GM21447 (cell line): ENCODE results near the gene KRTAP5-5.
"Not testable (repeated sequence)": the region's sequence is repeated elsewhere in the genome, so short reads cannot be mapped to it uniquely, and the experiment has no call there.

Experiments used
- ATAC-seq: cut with Tn5 transposase; IDR thresholded peaks from one replicate; pipeline ENCODE4 v1.9.1; 2021; ENCODE audit not compliant: unreplicated experiment

The KRTAP5-5 gene

GRCh38 chr11:1640076-1640946 lies 10.7 kb downstream of the KRTAP5-5 start:
- no peak for ATAC-seq

- no peak for ATAC-seq
These were observed 11.5 kb downstream of the KRTAP5-5 start for GRCh38 chr11:1641096-1641495.

- no peak for ATAC-seq
These were observed 12.9 kb downstream of the KRTAP5-5 start for GRCh38 chr11:1642288-1643145.

GRCh38 chr11:1643146-1643690 lies 13.6 kb downstream of the KRTAP5-5 start:
- ATAC-seq = no peak

GRCh38 chr11:1644601-1645356 lies 15.2 kb downstream of the KRTAP5-5 start:
- no peak for ATAC-seq

- no peak for ATAC-seq
These were observed 15.8 kb downstream of the KRTAP5-5 start for GRCh38 chr11:1645357-1645821.

- ATAC-seq = not testable (repeated sequence)
These were observed 17.0 kb downstream of the KRTAP5-5 start for GRCh38 chr11:1646540-1646939.

GRCh38 chr11:1647901-1648652 lies 18.5 kb downstream of the KRTAP5-5 start:
- no peak for ATAC-seq

- no peak for ATAC-seq
These were observed 19.3 kb downstream of the KRTAP5-5 start for GRCh38 chr11:1648653-1649420.

- no peak for ATAC-seq
These were observed 20.7 kb downstream of the KRTAP5-5 start for GRCh38 chr11:1650034-1650917.

- no peak for ATAC-seq
These were observed 21.3 kb downstream of the KRTAP5-5 start for GRCh38 chr11:1650918-1651262.

GRCh38 chr11:1651411-1651980 lies 21.9 kb downstream of the KRTAP5-5 start:
- ATAC-seq = no peak

GRCh38 chr11:1652026-1652425 lies 22.5 kb downstream of the KRTAP5-5 start:
- ATAC-seq = no peak

- no peak for ATAC-seq
These were observed 22.8 kb downstream of the KRTAP5-5 start for GRCh38 chr11:1652442-1652770.

- ATAC-seq = no peak
These were observed 23.4 kb downstream of the KRTAP5-5 start for GRCh38 chr11:1652771-1653540.

- no peak for ATAC-seq
These were observed 24.2 kb downstream of the KRTAP5-5 start for GRCh38 chr11:1653541-1654387.
